HEK293 (cell line): ENCODE measurements around the gene EDN1.

Experiments used
- CTCF ChIA-PET: fragments of 350-600 bp; formaldehyde crosslinking; extraction: SDS; loops from one replicate; lab custom pipeline; 2021; ENCODE audit warnings: antibody characterized with exemption; lab: Yijun Ruan, JAX
- POLR2A ChIA-PET: fragments of 300-600 bp; formaldehyde crosslinking; extraction: SDS; loops from one replicate; lab custom pipeline; 2020; ENCODE audit warnings: antibody characterized with exemption, inconsistent platforms; lab: Yijun Ruan, JAX
- H3K27ac ChIP-seq: fragments of 200-500 bp; sonication (Bioruptor generic); 2 replicates; pipeline ENCODE4 v1.5.1; 2014; ENCODE audit warnings: low read depth, low read length, control low read depth, inconsistent platforms; ENCODE audit errors: extremely low read depth
- H3K36me3 ChIP-seq, 2 experiments: fragments of 200-500 bp in 1 of 2; sonication (Bioruptor generic) in 1 of 2; 1 replicate in 1 of 2; 2 replicates in 1 of 2; pipeline ENCODE4 v1.5.1; 2014 to 2017; ENCODE audit warnings: inconsistent platforms in 2 of 2, low read length in 2 of 2; ENCODE audit not compliant: control insufficient read depth in 2 of 2, insufficient read depth in 1 of 2
- H3K4me1 ChIP-seq: fragments of 200-500 bp; sonication (Bioruptor generic); 2 replicates; pipeline ENCODE4 v1.5.1; 2014; ENCODE audit warnings: mild to moderate bottlenecking, low read length, inconsistent platforms; ENCODE audit not compliant: control insufficient read depth, insufficient read depth
- H3K4me3 ChIP-seq: 2 replicates; pipeline ENCODE4 v1.5.1; 2011; ENCODE audit warnings: low read depth, mild to moderate bottlenecking, control low read depth, low read length, moderate library complexity
- H3K9me3 ChIP-seq: fragments of 200-500 bp; sonication (Bioruptor generic); 2 replicates; pipeline ENCODE4 v1.5.1; 2014; ENCODE audit warnings: low read depth, low read length, inconsistent platforms; ENCODE audit not compliant: control insufficient read depth, insufficient read depth
- GLIS1 ChIP-seq: fragments of 450-650 bp; formaldehyde crosslinking; IDR thresholded peaks from 2 replicates; pipeline ENCODE4 v1.5.1; 2016; ENCODE audit warnings: missing biosample characterization, missing genetic modification characterization
- REPIN1 ChIP-seq: fragments of 450-650 bp; formaldehyde crosslinking; IDR thresholded peaks from 2 replicates; pipeline ENCODE4 v1.5.1; 2017; ENCODE audit warnings: missing biosample characterization, missing genetic modification characterization, low read depth
- TCF7L2 ChIP-seq: IDR thresholded peaks from 2 replicates; pipeline ENCODE4 v1.6.1; 2011; ENCODE audit warnings: low read depth, mild to moderate bottlenecking, inconsistent platforms, low read length, moderate library complexity, borderline replicate concordance
- WT1 ChIP-seq: fragments of 450-650 bp; formaldehyde crosslinking; IDR thresholded peaks from 2 replicates; pipeline ENCODE4 v1.5.1; 2016; ENCODE audit warnings: missing biosample characterization, missing genetic modification characterization
- ZBTB7A ChIP-seq: fragments of 450-650 bp; formaldehyde crosslinking; IDR thresholded peaks from 2 replicates; pipeline ENCODE4 v1.5.1; 2016; ENCODE audit warnings: low read depth, missing biosample characterization, missing genetic modification characterization
- ZBTB8A ChIP-seq: fragments of 450-650 bp; formaldehyde crosslinking; IDR thresholded peaks from 2 replicates; pipeline ENCODE4 v1.5.1; 2016; ENCODE audit warnings: missing biosample characterization, missing genetic modification characterization
- ZNF114 ChIP-seq: fragments of 450-650 bp; formaldehyde crosslinking; IDR thresholded peaks from 2 replicates; pipeline ENCODE4 v1.5.0; 2017; ENCODE audit warnings: missing biosample characterization, missing genetic modification characterization
- ZNF175 ChIP-seq: fragments of 450-650 bp; formaldehyde crosslinking; IDR thresholded peaks from 2 replicates; pipeline ENCODE4 v1.5.1; 2016; ENCODE audit warnings: missing biosample characterization, missing genetic modification characterization
- ZNF221 ChIP-seq: fragments of 450-650 bp; formaldehyde crosslinking; IDR thresholded peaks from 2 replicates; pipeline ENCODE4 v1.5.1; 2017; ENCODE audit warnings: missing biosample characterization, missing genetic modification characterization, borderline replicate concordance
- ZNF37A ChIP-seq: fragments of 450-650 bp; IDR thresholded peaks from 2 replicates; pipeline ENCODE4 v1.5.1; 2018; ENCODE audit warnings: missing biosample characterization, missing genetic modification characterization
- ZNF558 ChIP-seq: fragments of 450-650 bp; formaldehyde crosslinking; IDR thresholded peaks from 2 replicates; pipeline ENCODE4 v1.5.1; 2016; ENCODE audit warnings: missing biosample characterization, missing genetic modification characterization
- ZNF596 ChIP-seq: fragments of 450-650 bp; IDR thresholded peaks from 2 replicates; pipeline ENCODE4 v1.5.0; 2018; ENCODE audit warnings: missing biosample characterization, mild to moderate bottlenecking, missing genetic modification characterization, moderate library complexity
- ZNF624 ChIP-seq: fragments of 450-650 bp; formaldehyde crosslinking; IDR thresholded peaks from 2 replicates; pipeline ENCODE4 v1.5.1; 2017; ENCODE audit warnings: missing biosample characterization, missing genetic modification characterization
- ZNF629 ChIP-seq: fragments of 450-650 bp; formaldehyde crosslinking; IDR thresholded peaks from 2 replicates; pipeline ENCODE4 v1.5.1; 2017; ENCODE audit warnings: missing biosample characterization, missing genetic modification characterization
- ZNF707 ChIP-seq: fragments of 450-650 bp; formaldehyde crosslinking; IDR thresholded peaks from 2 replicates; pipeline ENCODE4 v1.5.1; 2016; ENCODE audit warnings: missing biosample characterization, missing genetic modification characterization
- ZNF747 ChIP-seq: fragments of 450-650 bp; formaldehyde crosslinking; IDR thresholded peaks from 2 replicates; pipeline ENCODE4 v1.5.1; 2016; ENCODE audit warnings: missing biosample characterization, missing genetic modification characterization
- ZNF777 ChIP-seq: fragments of 450-650 bp; formaldehyde crosslinking; IDR thresholded peaks from 2 replicates; pipeline ENCODE4 v1.5.1; 2017; ENCODE audit warnings: missing biosample characterization, missing genetic modification characterization, borderline replicate concordance
- ZNF791 ChIP-seq: fragments of 450-650 bp; formaldehyde crosslinking; IDR thresholded peaks from 2 replicates; pipeline ENCODE4 v1.5.1; 2016; ENCODE audit warnings: missing biosample characterization, missing genetic modification characterization
- ZNF843 ChIP-seq: fragments of 450-650 bp; formaldehyde crosslinking; IDR thresholded peaks from 2 replicates; pipeline ENCODE4 v1.5.1; 2016; ENCODE audit warnings: missing biosample characterization, missing genetic modification characterization
- ZSCAN30 ChIP-seq: fragments of 450-650 bp; IDR thresholded peaks from 2 replicates; pipeline ENCODE4 v1.5.1; 2018; ENCODE audit warnings: missing biosample characterization, mild to moderate bottlenecking, missing genetic modification characterization, moderate library complexity
- TF ChIP-seq, protein P1 (sequence below): fragments of 450-650 bp; formaldehyde crosslinking; IDR thresholded peaks from 2 replicates; pipeline ENCODE4 v1.5.1; 2017; ENCODE audit warnings: missing biosample characterization, missing genetic modification characterization
- TF ChIP-seq, protein P2 (sequence below): fragments of 450-650 bp; formaldehyde crosslinking; IDR thresholded peaks from 2 replicates; pipeline ENCODE4 v1.5.1; 2017; ENCODE audit warnings: missing biosample characterization, missing genetic modification characterization
- TF ChIP-seq, protein P3 (sequence below): fragments of 450-650 bp; formaldehyde crosslinking; IDR thresholded peaks from 2 replicates; pipeline ENCODE4 v1.5.1; 2016; ENCODE audit warnings: missing biosample characterization, missing genetic modification characterization
- TF ChIP-seq, protein P4 (sequence below): fragments of 450-650 bp; formaldehyde crosslinking; IDR thresholded peaks from 2 replicates; pipeline ENCODE4 v1.5.1; 2016; ENCODE audit warnings: missing biosample characterization, missing genetic modification characterization, low read depth
- TF ChIP-seq, protein P5 (sequence below): IDR thresholded peaks from 2 replicates; pipeline ENCODE4 v1.6.1; 2011; ENCODE audit warnings: mild to moderate bottlenecking, low read depth, low read length, borderline replicate concordance

The EDN1 gene

DNA sequence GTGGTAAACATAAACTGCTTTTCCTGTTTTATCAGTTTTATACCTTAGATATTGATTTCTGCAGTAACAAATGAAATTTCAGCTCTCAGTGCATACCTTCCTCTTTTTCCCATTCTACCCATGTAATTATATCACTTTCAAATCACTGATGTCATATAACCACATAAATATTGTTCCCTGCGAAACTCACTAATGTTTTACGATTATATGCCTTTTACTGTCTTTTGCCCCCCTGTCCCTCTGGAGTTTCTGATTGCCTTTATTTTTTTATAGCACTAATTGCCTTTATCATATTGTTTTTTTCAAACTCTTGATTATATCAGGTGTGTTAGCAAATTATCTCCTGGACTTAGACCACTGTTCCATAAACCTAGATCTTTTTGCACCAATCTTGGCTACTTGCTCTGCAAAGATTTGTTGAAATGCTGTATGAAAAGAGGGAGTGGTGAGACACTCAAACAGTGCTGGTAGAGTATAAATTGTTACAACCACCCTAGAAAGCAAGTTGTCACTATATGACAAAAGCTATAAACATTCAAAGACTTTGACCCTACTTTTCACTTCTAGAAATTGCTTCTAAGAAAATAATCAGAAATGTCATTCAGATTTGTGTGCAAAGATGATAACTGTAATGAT, 29.6 kb upstream of the EDN1 start (continued):
- no peak for TF ChIP-seq ZNF175 (tag by site-specific recombination)
- TF ChIP-seq, protein P1, sequence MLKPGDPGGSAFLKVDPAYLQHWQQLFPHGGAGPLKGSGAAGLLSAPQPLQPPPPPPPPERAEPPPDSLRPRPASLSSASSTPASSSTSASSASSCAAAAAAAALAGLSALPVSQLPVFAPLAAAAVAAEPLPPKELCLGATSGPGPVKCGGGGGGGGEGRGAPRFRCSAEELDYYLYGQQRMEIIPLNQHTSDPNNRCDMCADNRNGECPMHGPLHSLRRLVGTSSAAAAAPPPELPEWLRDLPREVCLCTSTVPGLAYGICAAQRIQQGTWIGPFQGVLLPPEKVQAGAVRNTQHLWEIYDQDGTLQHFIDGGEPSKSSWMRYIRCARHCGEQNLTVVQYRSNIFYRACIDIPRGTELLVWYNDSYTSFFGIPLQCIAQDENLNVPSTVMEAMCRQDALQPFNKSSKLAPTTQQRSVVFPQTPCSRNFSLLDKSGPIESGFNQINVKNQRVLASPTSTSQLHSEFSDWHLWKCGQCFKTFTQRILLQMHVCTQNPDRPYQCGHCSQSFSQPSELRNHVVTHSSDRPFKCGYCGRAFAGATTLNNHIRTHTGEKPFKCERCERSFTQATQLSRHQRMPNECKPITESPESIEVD (tag by site-specific recombination) = peak; percentile 82
- no peak for TF ChIP-seq ZSCAN30 (tag by site-specific recombination)
- no peak for TF ChIP-seq ZNF747 (tag by site-specific recombination)
- TF ChIP-seq, protein P2, sequence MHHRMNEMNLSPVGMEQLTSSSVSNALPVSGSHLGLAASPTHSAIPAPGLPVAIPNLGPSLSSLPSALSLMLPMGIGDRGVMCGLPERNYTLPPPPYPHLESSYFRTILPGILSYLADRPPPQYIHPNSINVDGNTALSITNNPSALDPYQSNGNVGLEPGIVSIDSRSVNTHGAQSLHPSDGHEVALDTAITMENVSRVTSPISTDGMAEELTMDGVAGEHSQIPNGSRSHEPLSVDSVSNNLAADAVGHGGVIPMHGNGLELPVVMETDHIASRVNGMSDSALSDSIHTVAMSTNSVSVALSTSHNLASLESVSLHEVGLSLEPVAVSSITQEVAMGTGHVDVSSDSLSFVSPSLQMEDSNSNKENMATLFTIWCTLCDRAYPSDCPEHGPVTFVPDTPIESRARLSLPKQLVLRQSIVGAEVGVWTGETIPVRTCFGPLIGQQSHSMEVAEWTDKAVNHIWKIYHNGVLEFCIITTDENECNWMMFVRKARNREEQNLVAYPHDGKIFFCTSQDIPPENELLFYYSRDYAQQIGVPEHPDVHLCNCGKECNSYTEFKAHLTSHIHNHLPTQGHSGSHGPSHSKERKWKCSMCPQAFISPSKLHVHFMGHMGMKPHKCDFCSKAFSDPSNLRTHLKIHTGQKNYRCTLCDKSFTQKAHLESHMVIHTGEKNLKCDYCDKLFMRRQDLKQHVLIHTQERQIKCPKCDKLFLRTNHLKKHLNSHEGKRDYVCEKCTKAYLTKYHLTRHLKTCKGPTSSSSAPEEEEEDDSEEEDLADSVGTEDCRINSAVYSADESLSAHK (tag by site-specific recombination) = peak; percentile 77; the same call in 1 of the 2 replicates
- no peak for TF ChIP-seq ZNF624 (tag by site-specific recombination)
- TF ChIP-seq ZBTB7A (tag by site-specific recombination) = no peak
- TF ChIP-seq ZNF221 (tag by site-specific recombination) = no peak
- no peak for TF ChIP-seq ZNF37A
- TF ChIP-seq ZNF596 = no peak
- no peak for TF ChIP-seq ZNF629 (tag by site-specific recombination)
- peak; percentile 34; the same call in 1 of the 2 replicates for TF ChIP-seq ZNF843 (tag by site-specific recombination)
- no peak for TF ChIP-seq ZNF791
- TF ChIP-seq GLIS1 (tag by site-specific recombination) = no peak
- peak; percentile 88 for TF ChIP-seq WT1
- TF ChIP-seq TCF7L2 = no peak
- TF ChIP-seq ZNF558 = no peak
- TF ChIP-seq, all 188 proteins: peak for 11

DNA sequence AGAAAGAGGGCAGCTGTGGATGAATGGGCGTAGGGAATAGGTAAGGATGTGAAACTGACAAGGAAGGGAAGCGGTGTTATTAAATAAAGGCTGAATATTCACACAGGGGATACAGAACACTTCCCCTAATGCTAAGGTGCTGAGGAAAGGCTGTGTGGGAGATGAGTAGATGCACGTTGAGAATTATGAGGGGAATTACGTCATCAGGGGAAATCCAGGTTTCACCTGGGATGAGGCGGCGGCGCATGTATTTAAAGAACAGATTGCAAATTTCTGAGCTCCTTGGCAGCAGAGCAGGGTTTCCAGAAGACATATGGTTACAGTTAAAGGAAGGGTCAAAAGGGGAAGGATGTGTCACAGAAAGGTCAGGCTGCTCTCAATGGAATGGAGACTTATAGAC, 28.7 kb upstream of the EDN1 start:
- peaks cover 7% of the 10 kb centered on the region; the same call in 1 of the 2 replicates for H3K4me1 ChIP-seq
- H3K4me3 ChIP-seq = no peak overlapping the region
- TF ChIP-seq, protein P3, sequence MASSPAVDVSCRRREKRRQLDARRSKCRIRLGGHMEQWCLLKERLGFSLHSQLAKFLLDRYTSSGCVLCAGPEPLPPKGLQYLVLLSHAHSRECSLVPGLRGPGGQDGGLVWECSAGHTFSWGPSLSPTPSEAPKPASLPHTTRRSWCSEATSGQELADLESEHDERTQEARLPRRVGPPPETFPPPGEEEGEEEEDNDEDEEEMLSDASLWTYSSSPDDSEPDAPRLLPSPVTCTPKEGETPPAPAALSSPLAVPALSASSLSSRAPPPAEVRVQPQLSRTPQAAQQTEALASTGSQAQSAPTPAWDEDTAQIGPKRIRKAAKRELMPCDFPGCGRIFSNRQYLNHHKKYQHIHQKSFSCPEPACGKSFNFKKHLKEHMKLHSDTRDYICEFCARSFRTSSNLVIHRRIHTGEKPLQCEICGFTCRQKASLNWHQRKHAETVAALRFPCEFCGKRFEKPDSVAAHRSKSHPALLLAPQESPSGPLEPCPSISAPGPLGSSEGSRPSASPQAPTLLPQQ (tag by site-specific recombination) = no peak
- TF ChIP-seq ZNF777 (tag by site-specific recombination) (no peak), ZNF707 (tag by site-specific recombination) (no peak), REPIN1 (tag by site-specific recombination) (no peak), ZBTB8A (no peak), ZNF114 (tag by site-specific recombination) (no peak)
- TF ChIP-seq, protein P4, sequence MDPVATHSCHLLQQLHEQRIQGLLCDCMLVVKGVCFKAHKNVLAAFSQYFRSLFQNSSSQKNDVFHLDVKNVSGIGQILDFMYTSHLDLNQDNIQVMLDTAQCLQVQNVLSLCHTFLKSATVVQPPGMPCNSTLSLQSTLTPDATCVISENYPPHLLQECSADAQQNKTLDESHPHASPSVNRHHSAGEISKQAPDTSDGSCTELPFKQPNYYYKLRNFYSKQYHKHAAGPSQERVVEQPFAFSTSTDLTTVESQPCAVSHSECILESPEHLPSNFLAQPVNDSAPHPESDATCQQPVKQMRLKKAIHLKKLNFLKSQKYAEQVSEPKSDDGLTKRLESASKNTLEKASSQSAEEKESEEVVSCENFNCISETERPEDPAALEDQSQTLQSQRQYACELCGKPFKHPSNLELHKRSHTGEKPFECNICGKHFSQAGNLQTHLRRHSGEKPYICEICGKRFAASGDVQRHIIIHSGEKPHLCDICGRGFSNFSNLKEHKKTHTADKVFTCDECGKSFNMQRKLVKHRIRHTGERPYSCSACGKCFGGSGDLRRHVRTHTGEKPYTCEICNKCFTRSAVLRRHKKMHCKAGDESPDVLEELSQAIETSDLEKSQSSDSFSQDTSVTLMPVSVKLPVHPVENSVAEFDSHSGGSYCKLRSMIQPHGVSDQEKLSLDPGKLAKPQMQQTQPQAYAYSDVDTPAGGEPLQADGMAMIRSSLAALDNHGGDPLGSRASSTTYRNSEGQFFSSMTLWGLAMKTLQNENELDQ (tag by site-specific recombination) = no peak
- TF ChIP-seq, protein P5, sequence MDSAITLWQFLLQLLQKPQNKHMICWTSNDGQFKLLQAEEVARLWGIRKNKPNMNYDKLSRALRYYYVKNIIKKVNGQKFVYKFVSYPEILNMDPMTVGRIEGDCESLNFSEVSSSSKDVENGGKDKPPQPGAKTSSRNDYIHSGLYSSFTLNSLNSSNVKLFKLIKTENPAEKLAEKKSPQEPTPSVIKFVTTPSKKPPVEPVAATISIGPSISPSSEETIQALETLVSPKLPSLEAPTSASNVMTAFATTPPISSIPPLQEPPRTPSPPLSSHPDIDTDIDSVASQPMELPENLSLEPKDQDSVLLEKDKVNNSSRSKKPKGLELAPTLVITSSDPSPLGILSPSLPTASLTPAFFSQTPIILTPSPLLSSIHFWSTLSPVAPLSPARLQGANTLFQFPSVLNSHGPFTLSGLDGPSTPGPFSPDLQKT = no peak
- no peaks in the 10 kb centered on the region for H3K9me3 ChIP-seq
- no peak overlapping the region for H3K27ac ChIP-seq
- ChIA-PET CTCF (interaction anchor here (0.5 to 2.8 kb wide), 4 partner anchors 19 to 887 kb away, joined by 3 to 7 read pairs (median 3); no protein-coding TSS in a partner anchor), POLR2A (no interaction called here)
- H3K36me3 ChIP-seq = no peaks in the 10 kb centered on the region
